PC-9 (cell line): Measurements from ENCODE around the gene SNRNP70.

Source experiments
- CTCF ChIP-seq: fragments of 200-600 bp; sonication (generic); conservative IDR thresholded peaks from 2 replicates; pipeline ENCODE4 v1.6.1; 2017; ENCODE audit warnings: mixed run types, antibody characterized with exemption, mild to moderate bottlenecking, moderate library complexity
- EZH2 ChIP-seq: fragments of 200-600 bp; sonication (generic); IDR thresholded peaks from 2 replicates; pipeline ENCODE4 v1.8.0; 2017; ENCODE audit warnings: antibody characterized with exemption, low read depth

GRCh38 chr19:49151267-49152118 is 66.2 kb downstream of the SNRNP70 start:
- TF ChIP-seq CTCF (no peak), EZH2 (no peak)
